HG02678 (cell line): Measurements from ENCODE around the gene PC.
"Not testable (repeated sequence)": the region's sequence is repeated elsewhere in the genome, so short reads cannot be mapped to it uniquely, and the experiment has no call there.

Experiments used
- ATAC-seq: cut with Tn5 transposase; IDR thresholded peaks from one replicate; pipeline ENCODE4 v1.9.1; 2021; ENCODE audit warnings: mild to moderate bottlenecking, moderate library complexity; ENCODE audit not compliant: unreplicated experiment

Gene PC, protein sequence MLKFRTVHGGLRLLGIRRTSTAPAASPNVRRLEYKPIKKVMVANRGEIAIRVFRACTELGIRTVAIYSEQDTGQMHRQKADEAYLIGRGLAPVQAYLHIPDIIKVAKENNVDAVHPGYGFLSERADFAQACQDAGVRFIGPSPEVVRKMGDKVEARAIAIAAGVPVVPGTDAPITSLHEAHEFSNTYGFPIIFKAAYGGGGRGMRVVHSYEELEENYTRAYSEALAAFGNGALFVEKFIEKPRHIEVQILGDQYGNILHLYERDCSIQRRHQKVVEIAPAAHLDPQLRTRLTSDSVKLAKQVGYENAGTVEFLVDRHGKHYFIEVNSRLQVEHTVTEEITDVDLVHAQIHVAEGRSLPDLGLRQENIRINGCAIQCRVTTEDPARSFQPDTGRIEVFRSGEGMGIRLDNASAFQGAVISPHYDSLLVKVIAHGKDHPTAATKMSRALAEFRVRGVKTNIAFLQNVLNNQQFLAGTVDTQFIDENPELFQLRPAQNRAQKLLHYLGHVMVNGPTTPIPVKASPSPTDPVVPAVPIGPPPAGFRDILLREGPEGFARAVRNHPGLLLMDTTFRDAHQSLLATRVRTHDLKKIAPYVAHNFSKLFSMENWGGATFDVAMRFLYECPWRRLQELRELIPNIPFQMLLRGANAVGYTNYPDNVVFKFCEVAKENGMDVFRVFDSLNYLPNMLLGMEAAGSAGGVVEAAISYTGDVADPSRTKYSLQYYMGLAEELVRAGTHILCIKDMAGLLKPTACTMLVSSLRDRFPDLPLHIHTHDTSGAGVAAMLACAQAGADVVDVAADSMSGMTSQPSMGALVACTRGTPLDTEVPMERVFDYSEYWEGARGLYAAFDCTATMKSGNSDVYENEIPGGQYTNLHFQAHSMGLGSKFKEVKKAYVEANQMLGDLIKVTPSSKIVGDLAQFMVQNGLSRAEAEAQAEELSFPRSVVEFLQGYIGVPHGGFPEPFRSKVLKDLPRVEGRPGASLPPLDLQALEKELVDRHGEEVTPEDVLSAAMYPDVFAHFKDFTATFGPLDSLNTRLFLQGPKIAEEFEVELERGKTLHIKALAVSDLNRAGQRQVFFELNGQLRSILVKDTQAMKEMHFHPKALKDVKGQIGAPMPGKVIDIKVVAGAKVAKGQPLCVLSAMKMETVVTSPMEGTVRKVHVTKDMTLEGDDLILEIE

DNA sequence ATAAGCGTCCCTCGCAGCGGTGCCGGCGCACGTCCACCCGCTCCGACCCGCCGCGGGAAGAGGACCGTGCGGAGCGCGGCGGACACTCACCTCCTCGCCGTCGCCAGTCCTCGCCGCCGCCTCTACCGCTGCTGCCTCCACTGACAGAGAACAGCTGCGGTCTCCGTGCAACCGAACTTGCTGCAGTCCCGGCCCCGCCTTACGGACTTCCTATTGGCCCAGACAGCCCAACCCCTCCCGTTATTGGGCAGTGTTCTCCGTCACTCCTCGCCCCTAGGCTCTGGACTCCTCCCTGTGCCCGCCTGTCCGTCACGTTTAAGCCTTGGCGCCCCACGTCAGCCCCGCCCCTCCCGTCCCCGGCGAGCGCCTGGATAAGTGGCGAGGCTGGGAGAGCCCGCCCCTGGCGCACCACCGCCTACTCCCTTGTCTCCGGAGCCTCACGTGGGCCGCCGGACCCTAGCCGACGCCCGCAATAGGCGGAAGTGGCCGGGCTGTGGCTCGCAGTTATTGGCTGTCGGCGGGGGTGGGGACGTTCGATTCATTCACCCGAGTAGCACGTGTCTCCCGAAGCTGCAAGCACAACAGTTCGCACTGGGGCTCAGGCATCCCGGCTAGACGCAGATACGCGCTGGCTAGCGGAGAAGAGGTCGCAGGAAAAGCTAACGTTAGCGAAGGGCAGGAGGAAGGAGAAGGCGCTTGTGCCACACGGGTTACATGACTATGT is at the start of gene PC:
TSS of gene PC (minus strand) at position 152 of the 724 bp plus-strand sequence. CDS start 86,224 bp downstream, outside the sequence.
- peak; percentile 95 for ATAC-seq

DNA sequence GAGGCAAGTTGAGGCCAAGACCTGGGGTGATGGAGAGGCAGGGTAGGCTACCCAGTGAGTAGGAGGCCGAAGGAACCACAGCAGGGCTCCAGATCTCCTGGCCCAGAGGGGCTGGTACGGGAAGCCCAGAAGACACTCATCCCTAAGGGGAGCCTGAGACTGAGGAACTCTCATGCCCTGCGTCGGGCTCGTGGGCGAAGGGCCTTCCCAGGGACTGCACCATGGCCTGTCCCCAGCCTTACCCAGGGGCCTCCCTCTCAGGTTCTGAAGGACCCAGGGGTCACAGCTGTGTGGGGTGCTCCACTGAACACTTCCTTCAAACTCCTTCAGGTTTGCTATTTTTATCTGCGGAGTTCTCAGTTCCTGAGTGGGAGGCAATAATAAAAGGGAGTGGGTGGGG is 48.9 kb upstream of the PC start:
- ATAC-seq = no peak

DNA sequence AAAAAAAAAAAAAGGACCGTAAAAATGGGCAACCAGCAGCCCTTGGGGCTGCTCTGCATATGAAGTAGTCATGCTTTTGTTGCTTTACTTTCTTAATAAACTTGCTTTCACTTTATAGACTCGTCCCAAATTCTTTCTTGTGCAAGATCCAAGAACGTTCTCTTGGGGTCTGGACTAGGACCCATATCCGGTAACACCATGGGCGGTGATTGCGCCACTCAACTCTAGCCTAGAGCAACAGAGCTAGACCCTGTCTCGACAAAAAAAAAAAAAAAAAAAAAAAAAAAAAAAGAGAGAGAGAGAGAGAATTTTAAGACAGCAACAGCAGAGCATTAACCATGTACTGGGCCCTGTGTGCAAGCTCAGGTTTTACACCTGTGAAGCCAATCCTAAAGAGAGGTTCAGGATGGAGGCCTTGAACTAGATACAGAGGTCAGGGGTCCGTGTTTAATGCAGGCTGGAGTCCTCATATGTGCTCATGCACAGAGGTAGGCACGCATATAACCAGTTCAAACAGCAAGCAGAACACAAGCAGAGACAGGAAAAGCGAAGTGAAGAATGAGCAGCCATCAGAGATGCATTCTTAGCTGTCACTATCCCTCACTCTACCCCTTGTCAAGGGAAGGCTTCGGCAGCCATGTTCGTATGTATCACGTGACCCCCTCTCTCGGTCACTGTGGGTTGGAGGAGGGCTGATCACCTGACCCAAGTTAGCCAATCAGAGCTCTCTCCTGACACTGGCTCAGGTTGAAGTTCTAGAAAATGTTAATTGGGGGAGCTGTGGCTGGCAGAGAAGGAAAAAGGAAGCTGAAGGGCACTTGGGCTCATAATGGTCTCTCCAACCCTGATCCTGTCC is 48.1 kb upstream of the PC start:
- ATAC-seq = no peak

DNA sequence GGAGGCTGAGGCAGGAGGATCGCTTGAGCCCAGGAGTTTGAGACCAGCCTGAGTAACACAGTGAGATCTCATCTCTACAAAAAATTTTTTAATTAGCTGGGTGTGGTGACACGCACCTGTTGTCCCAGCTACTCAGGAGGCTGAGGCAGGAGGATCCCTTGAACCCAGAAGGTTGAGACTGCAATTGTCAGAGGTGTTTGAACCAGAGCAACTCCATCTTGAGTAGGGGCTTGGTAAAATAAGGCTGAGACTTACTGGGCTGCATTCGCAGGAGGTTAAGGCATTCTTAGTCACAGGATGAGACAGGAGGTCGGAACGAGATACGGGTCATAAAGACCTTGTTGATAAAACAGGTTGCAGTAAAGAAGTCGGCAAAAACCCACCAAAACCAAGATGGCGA is 47.0 kb upstream of the PC start:
- ATAC-seq = not testable (repeated sequence)

DNA sequence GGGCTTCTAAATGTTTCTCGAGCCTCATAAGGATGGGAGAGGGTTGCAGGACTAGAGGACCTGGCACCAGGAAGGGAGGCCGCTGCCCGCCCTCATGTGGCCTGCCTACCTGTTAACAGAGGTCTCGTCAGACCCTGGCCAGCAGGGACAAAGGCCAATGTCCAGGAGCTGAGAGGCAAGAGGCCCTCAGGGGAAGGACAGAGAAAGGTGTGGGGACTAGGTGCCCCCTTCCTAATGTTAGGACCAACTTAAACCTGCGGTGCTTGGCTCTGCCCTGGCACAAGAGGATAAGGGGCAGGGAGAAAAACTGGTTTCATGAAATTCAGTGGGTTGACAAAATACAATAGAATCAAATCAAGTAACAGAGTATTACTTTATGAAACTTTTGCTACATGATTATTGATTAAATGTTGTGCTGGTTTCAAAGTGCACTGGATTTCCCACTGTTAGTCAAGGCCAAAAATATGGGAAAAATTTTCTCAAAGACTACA is 44.8 kb upstream of the PC start:
- no peak for ATAC-seq

DNA sequence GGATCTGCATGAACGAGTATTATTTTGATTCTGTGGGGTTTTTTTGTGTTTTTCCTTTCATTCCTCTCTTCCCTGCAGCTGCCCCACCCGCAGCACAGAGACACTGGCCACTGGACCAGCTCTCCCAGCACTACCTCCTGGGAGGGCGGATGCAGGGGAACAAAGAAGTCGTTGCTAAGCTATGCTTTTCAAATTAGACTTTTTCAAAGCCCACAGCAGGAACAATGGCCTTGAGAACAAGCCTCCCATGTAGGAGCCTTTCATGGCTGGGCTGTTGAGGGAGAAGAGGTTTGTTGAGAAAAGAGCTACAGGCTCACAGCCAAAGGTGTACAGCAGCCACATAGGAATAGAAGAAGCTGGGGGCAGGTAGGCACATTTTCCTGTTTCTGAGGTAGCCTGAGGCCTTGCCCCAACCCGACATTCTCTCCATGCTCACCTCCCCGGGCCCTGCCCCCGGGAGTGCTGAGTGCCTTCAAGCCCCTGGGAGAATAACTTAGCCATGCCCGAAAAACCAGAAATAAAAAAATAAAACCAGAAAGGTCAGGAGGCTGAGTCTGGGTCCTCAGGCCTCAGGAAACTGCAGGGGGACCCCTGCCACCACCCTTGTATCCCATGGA is 44.2 kb upstream of the PC start:
- ATAC-seq = no peak

DNA sequence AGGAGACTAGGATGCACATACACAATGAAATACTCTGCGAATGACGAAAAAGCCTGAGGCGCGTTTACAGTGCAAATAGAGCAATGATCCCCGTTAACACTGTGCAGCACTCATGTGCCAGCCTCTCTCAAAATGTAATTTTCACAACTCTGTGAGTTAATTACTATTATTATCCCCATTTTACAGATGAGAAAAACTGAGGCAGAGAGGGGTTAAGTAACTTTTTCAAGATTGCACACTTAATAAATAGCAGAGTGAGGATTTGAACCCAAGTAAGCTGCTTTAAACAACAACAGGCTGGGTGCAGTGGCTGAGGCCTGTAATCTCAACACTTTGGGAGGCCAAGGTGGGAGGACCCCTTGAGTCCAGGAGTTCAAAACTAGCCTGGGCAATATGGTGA is 43.1 kb upstream of the PC start:
- ATAC-seq = no peak

DNA sequence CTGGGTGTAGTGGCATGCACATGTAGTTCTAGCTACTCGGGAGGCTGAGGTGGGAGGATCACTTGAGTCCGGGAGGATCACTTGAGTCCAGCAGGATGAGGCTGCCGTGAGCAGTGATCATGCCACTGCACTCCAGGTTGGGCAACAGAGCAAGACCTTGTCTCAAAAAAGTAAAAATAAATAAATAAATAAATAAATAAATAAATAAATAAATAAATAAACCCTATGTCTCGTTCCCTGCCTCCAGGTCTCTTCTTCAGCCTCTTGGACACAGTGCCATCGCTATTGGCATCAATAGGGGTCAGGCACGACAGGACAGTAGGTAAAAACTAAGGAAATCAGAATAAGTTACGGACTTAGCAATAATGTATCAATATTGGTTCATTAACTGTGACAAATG is 41.4 kb upstream of the PC start:
- no peak for ATAC-seq

DNA sequence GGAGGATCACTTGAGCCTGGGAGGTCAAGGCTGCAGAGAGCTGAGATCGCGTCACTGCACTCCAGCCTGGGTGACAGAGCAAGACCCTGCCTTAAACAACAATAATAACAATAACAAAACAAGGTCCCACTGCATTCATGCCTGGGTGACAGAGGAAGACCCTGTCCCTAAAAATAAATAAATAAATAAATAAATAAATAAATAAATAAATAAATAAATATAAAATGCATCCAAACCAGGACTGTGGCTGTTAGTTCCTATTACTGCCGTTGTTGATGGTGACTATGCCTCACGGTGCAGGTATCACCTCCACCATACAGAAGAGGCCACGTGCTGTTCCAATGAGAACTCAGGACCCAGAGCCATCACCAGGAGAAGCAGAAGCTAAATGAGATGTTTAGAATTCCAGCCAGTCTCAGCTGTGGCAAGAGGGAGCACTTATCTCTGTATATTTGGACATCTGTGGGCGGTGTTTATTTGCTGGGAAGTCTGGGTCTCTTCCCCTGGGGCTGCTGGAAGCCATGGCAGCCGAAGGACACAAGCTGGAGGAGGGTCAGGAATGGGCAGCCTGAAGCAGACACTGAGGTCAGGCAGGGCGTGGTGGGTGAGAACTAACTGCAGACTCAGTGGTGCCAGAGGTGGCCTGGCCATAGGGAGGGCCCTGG is 38.6 kb upstream of the PC start:
- ATAC-seq = no peak

DNA sequence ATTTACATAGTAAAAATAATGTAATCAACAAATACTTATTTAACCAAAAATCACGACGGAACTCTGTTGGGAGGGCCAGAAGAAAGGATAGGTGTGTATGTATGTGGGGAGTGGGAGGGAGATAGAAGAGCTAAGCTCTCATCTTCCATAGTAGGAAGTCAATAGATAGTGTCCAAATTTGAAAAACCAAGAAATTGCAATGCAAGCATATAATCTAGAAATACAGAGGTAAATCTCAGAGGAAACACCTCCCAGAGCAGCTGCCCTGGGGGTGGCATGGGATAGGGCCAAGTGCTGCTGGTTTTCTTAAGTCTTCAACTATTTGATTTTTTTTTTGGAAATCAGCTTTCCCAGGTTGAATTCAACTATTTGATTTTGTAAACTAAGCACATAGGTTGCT is 33.9 kb upstream of the PC start:
- ATAC-seq = no peak

DNA sequence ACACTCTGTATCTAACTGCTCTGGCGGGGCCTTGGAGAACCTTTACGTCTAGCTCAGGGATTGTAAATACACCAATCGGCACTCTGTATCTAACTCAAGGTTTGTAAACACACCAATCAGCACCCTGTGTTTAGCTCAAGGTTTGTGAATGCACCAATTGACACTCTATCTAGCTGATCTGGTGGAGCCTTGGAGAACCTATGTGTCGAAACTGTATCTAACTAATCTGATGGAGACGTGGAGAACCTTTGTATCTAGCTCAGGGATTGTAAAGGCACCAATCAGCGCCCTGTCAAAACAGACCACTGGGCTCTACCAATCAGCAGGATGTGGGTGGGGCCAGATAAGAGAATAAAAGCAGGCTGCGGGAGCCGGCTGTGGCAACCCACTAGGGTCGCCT is 31.2 kb upstream of the PC start:
- not testable (repeated sequence) for ATAC-seq

DNA sequence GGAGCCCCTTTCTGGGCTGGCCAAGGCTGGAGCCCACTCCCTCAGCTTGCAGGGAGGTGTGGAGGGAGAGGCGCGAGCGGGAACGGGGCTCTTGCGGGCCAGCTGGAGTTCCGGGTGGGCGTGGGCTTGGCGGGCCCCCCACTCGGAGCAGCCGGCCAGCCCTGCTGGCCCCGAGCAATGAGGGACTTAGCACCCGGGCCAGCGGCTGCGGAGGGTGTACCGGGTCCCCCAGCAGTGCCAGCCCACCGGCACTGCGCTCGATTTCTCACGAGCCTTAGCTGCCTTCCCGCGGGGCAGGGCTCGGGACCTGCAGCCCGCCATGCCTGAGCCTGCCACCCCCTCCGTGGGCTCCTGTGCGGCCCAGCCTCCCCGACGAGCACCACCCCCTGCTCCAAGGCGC is 30.6 kb upstream of the PC start:
- not testable (repeated sequence) for ATAC-seq

DNA sequence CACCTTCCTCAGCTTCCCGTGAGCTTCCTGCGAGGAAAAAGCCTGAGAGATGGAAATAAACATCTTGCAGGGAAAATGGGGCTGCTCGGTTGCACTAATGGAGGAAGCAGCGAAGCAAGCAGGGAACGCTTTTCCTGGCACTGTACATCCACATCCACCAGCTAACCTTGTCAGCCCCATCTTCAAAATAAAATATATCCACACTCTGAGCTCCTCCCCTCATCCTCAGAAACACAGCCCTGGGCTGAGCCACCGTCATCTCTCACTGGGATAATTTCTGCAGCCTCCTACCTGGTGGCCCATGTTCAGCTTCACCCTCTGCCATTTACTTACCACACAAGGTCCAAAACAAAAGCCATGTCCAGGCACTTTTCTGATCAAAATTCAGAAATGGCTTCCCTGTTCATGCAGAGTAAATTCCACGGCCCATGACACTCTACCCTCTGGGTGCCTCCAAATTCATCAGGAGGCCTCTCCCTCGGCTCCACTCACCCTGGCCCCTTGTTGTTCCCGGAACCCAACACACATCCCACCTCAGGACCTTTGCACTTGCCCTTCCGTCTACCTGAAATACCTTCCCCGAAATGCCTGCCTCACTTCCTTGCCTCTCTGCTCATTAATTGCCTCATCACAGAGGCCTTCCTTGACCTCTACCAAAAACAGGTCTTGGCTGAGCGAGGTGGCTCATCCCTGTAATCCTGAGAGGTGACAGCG is 29.9 kb upstream of the PC start:
- no peak for ATAC-seq

DNA sequence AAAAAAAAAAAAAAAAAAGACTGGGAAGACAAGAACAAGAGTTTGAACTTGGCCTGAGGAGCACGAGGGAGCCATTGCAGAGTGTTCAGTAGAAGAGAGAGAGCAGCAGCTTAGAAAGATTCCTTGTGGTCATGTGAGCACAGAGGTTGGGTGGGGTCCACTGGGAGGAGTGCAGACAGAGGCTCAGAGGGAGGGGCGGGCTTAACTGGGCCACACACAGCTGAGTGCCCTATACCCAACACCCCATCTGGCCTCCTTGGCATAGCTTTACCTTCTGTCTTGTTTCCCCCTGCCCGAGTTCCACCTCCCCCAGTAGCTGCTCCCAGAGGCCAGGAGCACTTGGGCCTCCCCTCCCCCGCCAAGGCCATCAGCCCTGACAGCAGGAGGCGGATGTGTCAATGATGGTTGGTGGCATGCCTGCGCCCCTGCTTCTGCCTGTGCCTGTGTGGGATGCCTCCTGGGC is 29.0 kb upstream of the PC start:
- no peak for ATAC-seq

DNA sequence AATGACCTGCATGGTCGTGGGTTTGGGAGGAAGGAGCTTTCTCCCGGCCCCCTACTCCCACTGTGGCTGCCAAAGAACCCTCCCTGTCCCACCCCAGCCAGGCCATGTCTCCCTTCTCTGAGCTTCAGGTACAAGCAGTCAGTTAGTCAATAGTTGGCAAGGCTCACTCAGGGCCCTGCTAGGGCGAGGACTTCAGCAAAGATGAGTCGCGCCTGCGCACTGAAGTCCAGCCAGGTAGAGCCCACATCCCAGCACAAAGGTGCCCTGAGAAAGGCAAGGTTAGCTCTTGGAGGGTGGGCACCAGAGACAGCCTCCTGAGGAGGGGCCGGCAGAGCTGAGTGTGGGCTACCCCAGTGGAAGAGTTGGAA is 28.0 kb upstream of the PC start:
- ATAC-seq = no peak

DNA sequence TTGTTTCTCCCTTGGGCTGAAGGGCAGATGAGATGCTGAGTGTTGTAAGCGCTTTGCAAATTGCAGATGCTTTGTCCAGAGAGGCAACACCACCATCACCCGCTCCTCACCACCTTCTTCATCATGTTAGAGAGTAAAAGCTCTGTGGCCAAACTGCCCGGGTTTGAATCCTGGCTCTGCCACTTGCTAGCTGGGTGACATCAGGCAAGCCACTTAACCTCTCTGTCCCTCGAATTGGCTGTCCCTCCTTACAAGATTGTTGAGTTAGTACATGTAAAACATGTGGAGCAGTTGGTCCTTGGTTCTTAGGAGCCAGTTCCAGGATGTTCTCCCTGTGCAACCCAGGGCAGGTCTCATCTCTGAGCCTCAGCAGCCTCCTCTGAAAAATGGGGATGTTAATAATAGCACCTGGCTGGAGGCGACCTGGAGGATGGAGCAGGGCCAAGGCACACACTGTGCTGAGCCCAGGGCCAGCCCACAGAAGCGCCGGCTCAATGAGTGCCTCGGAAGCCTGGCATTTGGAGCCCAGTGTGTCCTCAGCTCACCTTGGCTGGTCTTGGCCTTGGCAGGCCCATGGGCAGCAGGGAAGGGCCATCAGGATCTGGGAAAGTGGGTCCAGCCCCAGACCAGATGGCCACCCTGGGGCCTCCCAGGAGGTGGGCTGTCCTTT is 27.5 kb upstream of the PC start:
- no peak for ATAC-seq

DNA sequence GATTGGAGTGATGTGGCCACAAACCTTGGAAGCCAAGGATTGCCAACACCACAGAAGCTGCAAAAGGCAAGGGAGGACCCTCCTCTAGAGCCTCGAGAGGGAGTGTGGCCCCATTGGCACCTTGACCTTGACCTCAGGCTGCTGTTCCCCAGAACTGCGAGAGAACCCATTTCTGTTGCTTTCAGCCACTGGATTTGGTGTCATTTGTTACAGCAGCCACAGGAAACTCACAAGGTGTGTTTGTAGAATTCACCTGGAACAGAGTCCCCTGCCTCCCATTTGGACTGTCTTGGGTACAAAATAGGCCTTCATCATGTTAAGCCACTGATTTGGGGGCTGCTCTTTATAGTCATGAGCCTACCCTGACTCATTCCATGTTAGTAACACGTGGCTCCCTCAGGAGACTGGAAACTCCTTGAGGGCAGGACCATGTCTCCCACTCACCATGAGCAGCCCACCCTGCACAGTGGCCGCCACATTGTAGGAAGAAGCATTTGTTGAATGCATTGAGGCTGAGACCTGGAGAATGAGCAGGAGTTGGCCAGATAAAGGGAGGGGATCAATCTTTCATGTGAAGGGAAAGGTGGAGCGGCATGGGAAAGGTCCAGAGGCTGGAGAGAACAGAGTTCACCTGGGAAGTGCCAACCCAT is 25.2 kb upstream of the PC start:
- no peak for ATAC-seq
